HFFc6 (cell line): ENCODE results near the gene TEKTIP1. TPM values are rescaled to one million over a fixed set of nuclear protein-coding genes. Genes with fewer than 3 reads are reported as not detected.

Experiments
- DNase-seq: peaks from one replicate; pipeline ENCODE4 v3.0.0-alpha.2; 2018
- H3K27ac Mint-ChIP-seq: 2 replicates; pipeline ENCODE4 v1.8.0; 2020; ENCODE audit warnings: mild to moderate bottlenecking, mixed read lengths
- H3K27me3 Mint-ChIP-seq: 2 replicates; pipeline ENCODE4 v1.8.0; 2021; ENCODE audit warnings: mild to moderate bottlenecking, moderate library complexity, mixed read lengths; ENCODE audit not compliant: insufficient read depth
- H3K36me3 Mint-ChIP-seq: 2 replicates; pipeline ENCODE4 v1.8.0; 2021; ENCODE audit warnings: low read depth, mixed read lengths
- H3K4me1 Mint-ChIP-seq: 2 replicates; pipeline ENCODE4 v1.8.0; 2020; ENCODE audit warnings: low read depth, mixed read lengths
- H3K4me3 Mint-ChIP-seq: 2 replicates; pipeline ENCODE4 v1.8.0; 2020; ENCODE audit warnings: mild to moderate bottlenecking, moderate library complexity, mixed read lengths
- H3K9me3 Mint-ChIP-seq: 2 replicates; pipeline ENCODE4 v1.8.0; 2020; ENCODE audit warnings: mild to moderate bottlenecking, mixed read lengths
- CTCF ChIP-seq: fragments of 200-600 bp; sonication (generic); IDR thresholded peaks from 2 replicates; pipeline ENCODE4 v1.5.0; 2021; ENCODE audit warnings: antibody characterized with exemption, mild to moderate bottlenecking
- total RNA-seq, 6 experiments: library from RNA; stranded (reverse); fragmentation: NEBNext Ultra II Directional; extraction: Animal tissue kit (Norgen Biotek cat#: 25700); gene quantifications; 2 replicates in 1 of 6; 3 replicates in 5 of 6; pipeline ENCODE4 v1.2.3, GENCODE V29; 2021

Gene TEKTIP1
- total RNA-seq, 6 experiments from 2014 or later, result 0.25 to 0.51 (median 0.46) TPM; not detected in 1

GRCh38 chr19:3500429-3501101, 38.4 kb upstream of the TEKTIP1 start, which contains the start of gene DOHH:
Gene DOHH, minus strand, starts transcription at chr19:3500674. Its CDS starts 3,860 bp downstream, at chr19:3496814.
- H3K4me3 Mint-ChIP-seq, result peak within 1 kb of the TSS; percentile 95
- no peaks in the 10 kb centered on the region for H3K9me3 Mint-ChIP-seq
- DNase-seq, result peak; percentile 94
- no peaks in the 10 kb centered on the region; the same call in 1 of the 2 replicates for H3K27me3 Mint-ChIP-seq
- H3K4me1 Mint-ChIP-seq, result peaks cover 24% of the 10 kb centered on the region
- peaks cover 12% of the 10 kb centered on the region for H3K36me3 Mint-ChIP-seq
- no peak for TF ChIP-seq CTCF
- peak within 1 kb of the TSS; percentile 99 for H3K27ac Mint-ChIP-seq

GRCh38 chr19:3501780-3502179, 37.2 kb upstream of the TEKTIP1 start:
- no peak for DNase-seq
- TF ChIP-seq CTCF, result no peak
- Mint-ChIP-seq H3K36me3 (peaks cover 12% of the 10 kb centered on the region), H3K27me3 (no peaks in the 10 kb centered on the region; the same call in 1 of the 2 replicates), H3K4me1 (peaks cover 28% of the 10 kb centered on the region), H3K9me3 (no peaks in the 10 kb centered on the region), H3K27ac (no peak overlapping the region), H3K4me3 (no peak overlapping the region)

GRCh38 chr19:3503036-3503572, 35.9 kb upstream of the TEKTIP1 start:
- H3K9me3 Mint-ChIP-seq, result no peaks in the 10 kb centered on the region
- no peak for TF ChIP-seq CTCF
- no peak overlapping the region for H3K4me3 Mint-ChIP-seq
- H3K27me3 Mint-ChIP-seq, result no peaks in the 10 kb centered on the region; the same call in 1 of the 2 replicates
- peaks cover 9% of the 10 kb centered on the region for H3K36me3 Mint-ChIP-seq
- H3K4me1 Mint-ChIP-seq, result peaks cover 32% of the 10 kb centered on the region
- peak overlapping the region; percentile 33; the same call in 1 of the 2 replicates for H3K27ac Mint-ChIP-seq
- DNase-seq, result no peak

GRCh38 chr19:3504735-3505134, 34.2 kb upstream of the TEKTIP1 start:
- peaks cover 17% of the 10 kb centered on the region for H3K36me3 Mint-ChIP-seq
- H3K27ac Mint-ChIP-seq, result peak overlapping the region; percentile 98
- H3K27me3 Mint-ChIP-seq, result no peaks in the 10 kb centered on the region; the same call in 1 of the 2 replicates
- no peak for TF ChIP-seq CTCF
- no peak overlapping the region for H3K4me3 Mint-ChIP-seq
- DNase-seq, result no peak
- peaks cover 41% of the 10 kb centered on the region for H3K4me1 Mint-ChIP-seq
- no peaks in the 10 kb centered on the region for H3K9me3 Mint-ChIP-seq

- peak; percentile 33 for TF ChIP-seq CTCF
- Mint-ChIP-seq H3K27ac (peak within 1 kb of the TSS; percentile 98), H3K36me3 (peaks cover 20% of the 10 kb centered on the region), H3K9me3 (no peaks in the 10 kb centered on the region), H3K4me1 (peaks cover 43% of the 10 kb centered on the region), H3K4me3 (peak within 1 kb of the TSS; percentile 96), H3K27me3 (no peaks in the 10 kb centered on the region; the same call in 1 of the 2 replicates)
- peak; percentile 99 for DNase-seq
Observed at GRCh38 chr19:3505598-3506383, 33.2 kb upstream of the TEKTIP1 start, which contains the start of gene FZR1. Gene FZR1, plus strand, starts transcription at chr19:3506311. Its CDS starts 16,679 bp downstream, at chr19:3522990.
